Neural crest cell (in vitro differentiated cells): ENCODE measurements around the gene FCAMR. TPM values are rescaled to one million over a fixed set of nuclear protein-coding genes. Genes with fewer than 3 reads are reported as not detected.

Experiments used
- DNase-seq: peaks from one replicate; pipeline ENCODE4 v3.0.0; 2021; ENCODE audit warnings: low read depth, mixed read lengths, low spot score
- H3K27ac Mint-ChIP-seq: one replicate; pipeline ENCODE4 v1.8.0; 2021; ENCODE audit warnings: mild to moderate bottlenecking, mixed read lengths; ENCODE audit not compliant: unreplicated experiment
- H3K27me3 Mint-ChIP-seq: 2 replicates; pipeline ENCODE4 v1.8.0; 2021; ENCODE audit warnings: low read depth, mild to moderate bottlenecking, mixed read lengths
- H3K36me3 Mint-ChIP-seq: 2 replicates; pipeline ENCODE4 v1.8.0; 2021; ENCODE audit warnings: low read depth, mild to moderate bottlenecking, mixed read lengths
- H3K4me1 Mint-ChIP-seq: 2 replicates; pipeline ENCODE4 v1.8.0; 2021; ENCODE audit warnings: mixed read lengths
- H3K4me3 Mint-ChIP-seq: one replicate; pipeline ENCODE4 v1.8.0; 2021; ENCODE audit warnings: mild to moderate bottlenecking, mixed read lengths
- H3K9me3 Mint-ChIP-seq: 2 replicates; pipeline ENCODE4 v1.8.0; 2021; ENCODE audit warnings: mixed read lengths
- CTCF ChIP-seq: fragments of 200-600 bp; sonication (generic); conservative IDR thresholded peaks from 2 replicates; pipeline ENCODE4 v1.5.0; 2021; ENCODE audit warnings: antibody characterized with exemption, mild to moderate bottlenecking
- total RNA-seq: library from RNA; stranded (reverse); gene quantifications from 2 replicates; pipeline ENCODE4 v1.2.1, GENCODE V29; 2021

The FCAMR gene
- total RNA-seq, 1 donor from 2014 or later = not detected

- TF ChIP-seq CTCF = no peak
- no peak for DNase-seq
- Mint-ChIP-seq H3K4me3 (no peak overlapping the region), H3K27ac (peak overlapping the region; percentile 30), H3K36me3 (no peaks in the 10 kb centered on the region), H3K27me3 (peaks cover 2% of the 10 kb centered on the region), H3K4me1 (peaks cover 1% of the 10 kb centered on the region), H3K9me3 (no peaks in the 10 kb centered on the region)
Observed at GRCh38 chr1:207015791-207016190, 45.5 kb upstream of the FCAMR start.

GRCh38 chr1:207014728-207015127 is 44.5 kb upstream of the FCAMR start:
- Mint-ChIP-seq H3K4me3 (no peak overlapping the region), H3K27me3 (peaks cover 2% of the 10 kb centered on the region)
- TF ChIP-seq CTCF = no peak

GRCh38 chr1:207013321-207014085 is 43.2 kb upstream of the FCAMR start:
- Mint-ChIP-seq H3K27ac (no peak overlapping the region), H3K4me1 (peaks cover 8% of the 10 kb centered on the region), H3K4me3 (no peak overlapping the region), H3K9me3 (no peaks in the 10 kb centered on the region), H3K36me3 (no peaks in the 10 kb centered on the region), H3K27me3 (peaks cover 2% of the 10 kb centered on the region)
- DNase-seq = no peak
- no peak for TF ChIP-seq CTCF

More at GRCh38 chr1:207014728-207015127, 44.5 kb upstream of the FCAMR start:
- no peaks in the 10 kb centered on the region for H3K36me3 Mint-ChIP-seq
- peaks cover 3% of the 10 kb centered on the region for H3K4me1 Mint-ChIP-seq
- no peak for DNase-seq
- no peak overlapping the region for H3K27ac Mint-ChIP-seq
- H3K9me3 Mint-ChIP-seq = no peaks in the 10 kb centered on the region

- DNase-seq = no peak
- Mint-ChIP-seq H3K27me3 (peaks cover 2% of the 10 kb centered on the region), H3K27ac (no peak overlapping the region), H3K9me3 (peaks cover 3% of the 10 kb centered on the region), H3K4me1 (peaks cover 18% of the 10 kb centered on the region), H3K4me3 (no peak overlapping the region), H3K36me3 (no peaks in the 10 kb centered on the region)
- TF ChIP-seq CTCF = no peak
Observed at GRCh38 chr1:207010726-207011125, 40.5 kb upstream of the FCAMR start.

- Mint-ChIP-seq H3K36me3 (no peaks in the 10 kb centered on the region), H3K4me3 (no peak overlapping the region), H3K27ac (no peak overlapping the region), H3K27me3 (peaks cover 2% of the 10 kb centered on the region), H3K9me3 (peaks cover 3% of the 10 kb centered on the region), H3K4me1 (peaks cover 18% of the 10 kb centered on the region)
- no peak for DNase-seq
- TF ChIP-seq CTCF = no peak
Observed at GRCh38 chr1:207009945-207010344, 39.7 kb upstream of the FCAMR start.
